Measurements from ENCODE around the gene SORBS2.

DNA sequence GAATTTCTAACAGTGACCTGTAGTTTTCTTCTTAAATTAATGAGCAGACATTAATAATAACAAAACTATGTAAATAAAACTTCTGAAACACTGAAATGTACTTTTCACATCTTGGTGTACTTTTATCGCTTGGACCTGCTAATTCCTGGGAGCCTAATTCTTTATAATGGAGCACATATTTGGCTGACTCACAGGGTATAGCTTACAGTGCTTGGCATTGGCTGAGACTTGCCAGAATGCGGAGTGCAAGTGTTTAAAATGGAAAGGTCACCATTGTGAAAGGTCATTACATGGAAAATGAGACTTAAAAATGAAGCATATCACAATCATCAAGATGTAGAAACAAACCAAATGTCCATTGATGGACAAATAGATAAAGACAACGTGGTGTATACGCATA is 139.4 kb downstream of the SORBS2 start:
- TF ChIP-seq, protein P1, sequence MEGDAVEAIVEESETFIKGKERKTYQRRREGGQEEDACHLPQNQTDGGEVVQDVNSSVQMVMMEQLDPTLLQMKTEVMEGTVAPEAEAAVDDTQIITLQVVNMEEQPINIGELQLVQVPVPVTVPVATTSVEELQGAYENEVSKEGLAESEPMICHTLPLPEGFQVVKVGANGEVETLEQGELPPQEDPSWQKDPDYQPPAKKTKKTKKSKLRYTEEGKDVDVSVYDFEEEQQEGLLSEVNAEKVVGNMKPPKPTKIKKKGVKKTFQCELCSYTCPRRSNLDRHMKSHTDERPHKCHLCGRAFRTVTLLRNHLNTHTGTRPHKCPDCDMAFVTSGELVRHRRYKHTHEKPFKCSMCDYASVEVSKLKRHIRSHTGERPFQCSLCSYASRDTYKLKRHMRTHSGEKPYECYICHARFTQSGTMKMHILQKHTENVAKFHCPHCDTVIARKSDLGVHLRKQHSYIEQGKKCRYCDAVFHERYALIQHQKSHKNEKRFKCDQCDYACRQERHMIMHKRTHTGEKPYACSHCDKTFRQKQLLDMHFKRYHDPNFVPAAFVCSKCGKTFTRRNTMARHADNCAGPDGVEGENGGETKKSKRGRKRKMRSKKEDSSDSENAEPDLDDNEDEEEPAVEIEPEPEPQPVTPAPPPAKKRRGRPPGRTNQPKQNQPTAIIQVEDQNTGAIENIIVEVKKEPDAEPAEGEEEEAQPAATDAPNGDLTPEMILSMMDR (IDR thresholded peaks at IDR 0.05 in 2 of 3, conservative IDR thresholded peaks at IDR 0.05 in 1 of 3; ENCODE audit: borderline replicate concordance in 1 of 3, insufficient read depth in 1 of 3, low read depth in 2 of 3, low read length in 2 of 3): no peak
- no peak for TF ChIP-seq EZH2 (IDR thresholded peaks at IDR 0.05)
- TF ChIP-seq POLR2A (IDR thresholded peaks at IDR 0.05; ENCODE audit: borderline replicate concordance, extremely low read depth, insufficient read depth, insufficient read length): no peak
- TF ChIP-seq, protein P2, sequence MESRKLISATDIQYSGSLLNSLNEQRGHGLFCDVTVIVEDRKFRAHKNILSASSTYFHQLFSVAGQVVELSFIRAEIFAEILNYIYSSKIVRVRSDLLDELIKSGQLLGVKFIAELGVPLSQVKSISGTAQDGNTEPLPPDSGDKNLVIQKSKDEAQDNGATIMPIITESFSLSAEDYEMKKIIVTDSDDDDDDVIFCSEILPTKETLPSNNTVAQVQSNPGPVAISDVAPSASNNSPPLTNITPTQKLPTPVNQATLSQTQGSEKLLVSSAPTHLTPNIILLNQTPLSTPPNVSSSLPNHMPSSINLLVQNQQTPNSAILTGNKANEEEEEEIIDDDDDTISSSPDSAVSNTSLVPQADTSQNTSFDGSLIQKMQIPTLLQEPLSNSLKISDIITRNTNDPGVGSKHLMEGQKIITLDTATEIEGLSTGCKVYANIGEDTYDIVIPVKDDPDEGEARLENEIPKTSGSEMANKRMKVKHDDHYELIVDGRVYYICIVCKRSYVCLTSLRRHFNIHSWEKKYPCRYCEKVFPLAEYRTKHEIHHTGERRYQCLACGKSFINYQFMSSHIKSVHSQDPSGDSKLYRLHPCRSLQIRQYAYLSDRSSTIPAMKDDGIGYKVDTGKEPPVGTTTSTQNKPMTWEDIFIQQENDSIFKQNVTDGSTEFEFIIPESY (IDR thresholded peaks at IDR 0.05; ENCODE audit: extremely low read depth, insufficient replicate concordance, low read length): no peak
- TF ChIP-seq, protein P3, sequence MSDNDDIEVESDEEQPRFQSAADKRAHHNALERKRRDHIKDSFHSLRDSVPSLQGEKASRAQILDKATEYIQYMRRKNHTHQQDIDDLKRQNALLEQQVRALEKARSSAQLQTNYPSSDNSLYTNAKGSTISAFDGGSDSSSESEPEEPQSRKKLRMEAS (IDR thresholded peaks at IDR 0.05): no peak
- TF ChIP-seq, protein P4, sequence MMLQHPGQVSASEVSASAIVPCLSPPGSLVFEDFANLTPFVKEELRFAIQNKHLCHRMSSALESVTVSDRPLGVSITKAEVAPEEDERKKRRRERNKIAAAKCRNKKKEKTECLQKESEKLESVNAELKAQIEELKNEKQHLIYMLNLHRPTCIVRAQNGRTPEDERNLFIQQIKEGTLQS (IDR thresholded peaks at IDR 0.05): no peak
- no peak for TF ChIP-seq TCF7L2 (IDR thresholded peaks at IDR 0.05; ENCODE audit: borderline replicate concordance, extremely low read depth, insufficient read depth, insufficient read length)
- TF ChIP-seq SIN3A (IDR thresholded peaks at IDR 0.05; ENCODE audit: low read depth): no peak
- TF ChIP-seq CEBPB (IDR thresholded peaks at IDR 0.05; ENCODE audit: low read depth): no peak
- TF ChIP-seq, protein P5, sequence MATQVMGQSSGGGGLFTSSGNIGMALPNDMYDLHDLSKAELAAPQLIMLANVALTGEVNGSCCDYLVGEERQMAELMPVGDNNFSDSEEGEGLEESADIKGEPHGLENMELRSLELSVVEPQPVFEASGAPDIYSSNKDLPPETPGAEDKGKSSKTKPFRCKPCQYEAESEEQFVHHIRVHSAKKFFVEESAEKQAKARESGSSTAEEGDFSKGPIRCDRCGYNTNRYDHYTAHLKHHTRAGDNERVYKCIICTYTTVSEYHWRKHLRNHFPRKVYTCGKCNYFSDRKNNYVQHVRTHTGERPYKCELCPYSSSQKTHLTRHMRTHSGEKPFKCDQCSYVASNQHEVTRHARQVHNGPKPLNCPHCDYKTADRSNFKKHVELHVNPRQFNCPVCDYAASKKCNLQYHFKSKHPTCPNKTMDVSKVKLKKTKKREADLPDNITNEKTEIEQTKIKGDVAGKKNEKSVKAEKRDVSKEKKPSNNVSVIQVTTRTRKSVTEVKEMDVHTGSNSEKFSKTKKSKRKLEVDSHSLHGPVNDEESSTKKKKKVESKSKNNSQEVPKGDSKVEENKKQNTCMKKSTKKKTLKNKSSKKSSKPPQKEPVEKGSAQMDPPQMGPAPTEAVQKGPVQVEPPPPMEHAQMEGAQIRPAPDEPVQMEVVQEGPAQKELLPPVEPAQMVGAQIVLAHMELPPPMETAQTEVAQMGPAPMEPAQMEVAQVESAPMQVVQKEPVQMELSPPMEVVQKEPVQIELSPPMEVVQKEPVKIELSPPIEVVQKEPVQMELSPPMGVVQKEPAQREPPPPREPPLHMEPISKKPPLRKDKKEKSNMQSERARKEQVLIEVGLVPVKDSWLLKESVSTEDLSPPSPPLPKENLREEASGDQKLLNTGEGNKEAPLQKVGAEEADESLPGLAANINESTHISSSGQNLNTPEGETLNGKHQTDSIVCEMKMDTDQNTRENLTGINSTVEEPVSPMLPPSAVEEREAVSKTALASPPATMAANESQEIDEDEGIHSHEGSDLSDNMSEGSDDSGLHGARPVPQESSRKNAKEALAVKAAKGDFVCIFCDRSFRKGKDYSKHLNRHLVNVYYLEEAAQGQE (IDR thresholded peaks at IDR 0.05; ENCODE audit: low read depth): no peak
